ENCODE measurements around the gene PCDHB11.
"Not testable (repeated sequence)": the region's sequence is repeated elsewhere in the genome, so short reads cannot be mapped to it uniquely, and the experiment has no call there.

PCDHB11 gene

DNA sequence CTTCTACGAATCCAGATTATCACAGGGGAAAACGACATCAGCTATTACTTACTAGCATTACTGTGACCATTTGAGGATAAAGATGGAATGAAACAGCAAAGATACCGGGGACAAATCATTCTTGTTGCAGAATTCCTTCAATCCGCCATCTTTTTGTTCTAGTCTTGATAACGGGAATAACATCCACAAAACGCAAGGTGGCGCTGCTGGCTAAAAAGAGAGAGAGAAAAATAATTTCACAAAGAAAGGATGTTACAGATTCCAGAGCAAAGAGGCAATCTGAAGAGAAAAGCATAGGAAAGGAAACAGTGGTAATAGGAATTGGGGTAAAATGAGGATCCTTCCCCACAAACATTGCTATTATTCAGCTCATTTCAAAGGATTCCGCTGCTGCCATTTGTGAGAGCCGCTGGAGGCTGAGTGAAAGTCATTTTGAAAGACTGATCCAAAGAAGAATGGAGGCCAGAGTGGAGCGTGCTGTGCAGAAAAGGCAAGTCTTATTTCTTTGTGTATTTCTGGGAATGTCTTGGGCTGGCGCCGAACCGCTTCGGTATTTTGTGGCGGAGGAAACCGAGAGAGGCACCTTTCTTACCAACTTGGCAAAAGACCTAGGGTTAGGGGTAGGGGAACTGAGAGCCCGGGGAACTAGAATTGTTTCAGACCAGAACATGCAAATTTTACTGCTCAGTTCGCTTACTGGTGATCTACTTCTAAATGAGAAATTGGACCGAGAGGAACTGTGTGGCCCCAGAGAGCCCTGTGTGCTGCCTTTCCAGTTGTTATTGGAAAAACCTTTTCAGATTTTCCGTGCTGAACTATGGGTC, 26.8 kb upstream of the PCDHB11 start, which contains the start of gene PCDHB7:
Gene PCDHB7 (plus strand): TSS at position 264 of the 824 bp plus-strand sequence. CDS start 192 bp downstream, at position 456.
- no peaks in the 10 kb centered on the region for H3K27me3 ChIP-seq (ENCODE audit: control insufficient read depth, insufficient read depth, low read length, poor library complexity, severe bottlenecking)
- no peaks in the 10 kb centered on the region for H3K9me3 ChIP-seq (ENCODE audit: control insufficient read depth, low read length)
- H3K36me3 ChIP-seq (ENCODE audit: control insufficient read depth, insufficient read depth, low read length), result no peaks in the 10 kb centered on the region
- no peaks in the 10 kb centered on the region for H3K4me1 ChIP-seq (ENCODE audit: control insufficient read depth, insufficient read depth, low read length)
- H3K4me3 ChIP-seq (ENCODE audit: insufficient read depth, low read depth, low read length), result no peak within 1 kb of the TSS
- 81% methylated on average over 19 to 20 of the region's 20 CpGs for WGBS, 2 experiments
- no peak within 1 kb of the TSS for H3K27ac ChIP-seq (ENCODE audit: insufficient read depth, low read depth, low read length, poor library complexity, severe bottlenecking)

DNA sequence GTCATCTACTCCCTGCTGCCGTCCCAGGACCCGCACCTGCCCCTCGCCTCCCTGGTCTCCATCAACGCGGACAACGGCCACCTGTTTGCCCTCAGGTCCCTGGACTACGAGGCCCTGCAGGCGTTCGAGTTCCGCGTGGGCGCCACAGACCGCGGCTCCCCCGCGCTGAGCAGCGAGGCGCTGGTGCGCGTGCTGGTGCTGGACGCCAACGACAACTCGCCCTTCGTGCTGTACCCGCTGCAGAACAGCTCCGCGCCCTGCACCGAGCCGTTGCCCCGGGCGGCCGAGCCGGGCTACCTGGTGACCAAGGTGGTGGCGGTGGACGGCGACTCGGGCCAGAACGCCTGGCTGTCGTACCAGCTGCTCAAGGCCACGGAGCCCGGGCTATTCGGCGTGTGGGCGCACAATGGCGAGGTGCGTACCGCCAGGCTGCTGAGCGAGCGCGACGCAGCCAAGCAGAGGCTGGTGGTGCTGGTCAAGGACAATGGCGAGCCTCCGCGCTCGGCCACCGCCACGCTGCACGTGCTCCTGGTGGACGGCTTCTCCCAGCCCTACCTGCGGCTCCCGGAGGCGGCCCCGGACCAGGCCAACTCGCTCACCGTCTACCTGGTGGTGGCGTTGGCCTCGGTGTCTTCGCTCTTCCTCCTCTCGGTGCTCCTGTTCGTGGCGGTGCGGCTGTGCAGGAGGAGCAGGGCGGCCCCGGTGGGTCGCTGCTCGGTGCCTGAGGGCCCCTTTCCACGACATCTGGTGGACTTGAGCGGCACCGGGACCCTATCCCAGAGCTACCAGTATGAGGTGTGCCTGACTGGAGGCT, 24.9 kb upstream of the PCDHB11 start:
- not testable (repeated sequence) for H3K4me3 ChIP-seq (ENCODE audit: insufficient read depth, low read depth, low read length); H3K27ac ChIP-seq (ENCODE audit: insufficient read depth, low read depth, low read length, poor library complexity, severe bottlenecking); H3K4me1 ChIP-seq (ENCODE audit: control insufficient read depth, insufficient read depth, low read length); H3K9me3 ChIP-seq (ENCODE audit: control insufficient read depth, low read length); H3K36me3 ChIP-seq (ENCODE audit: control insufficient read depth, insufficient read depth, low read length); H3K27me3 ChIP-seq (ENCODE audit: control insufficient read depth, insufficient read depth, low read length, poor library complexity, severe bottlenecking)
- 95% methylated on average over 79 of the region's 79 CpGs for WGBS, 2 experiments

DNA sequence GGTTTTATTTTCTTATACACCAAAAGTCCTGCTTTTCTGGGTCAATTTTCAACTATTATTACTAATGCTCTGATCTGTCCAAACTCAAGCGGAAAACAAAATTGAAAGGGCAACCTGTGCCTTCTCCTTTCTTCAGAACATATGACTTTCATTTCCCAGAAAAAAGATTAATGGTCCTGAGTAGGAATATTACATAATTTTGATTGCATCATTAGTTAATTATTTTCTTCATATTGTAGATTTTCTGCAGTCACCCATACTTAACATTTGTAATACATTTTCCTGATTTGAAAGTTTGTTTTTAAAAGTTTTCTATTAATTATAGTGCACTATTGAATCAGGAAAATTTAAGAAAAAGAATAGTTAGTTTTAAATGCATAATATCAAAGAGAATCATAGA, 23.5 kb upstream of the PCDHB11 start:
- Histone ChIP-seq H3K9me3 (ENCODE audit: control insufficient read depth, low read length) (no peaks in the 10 kb centered on the region), H3K27me3 (ENCODE audit: control insufficient read depth, insufficient read depth, low read length, poor library complexity, severe bottlenecking) (no peaks in the 10 kb centered on the region), H3K36me3 (ENCODE audit: control insufficient read depth, insufficient read depth, low read length) (no peaks in the 10 kb centered on the region), H3K4me1 (ENCODE audit: control insufficient read depth, insufficient read depth, low read length) (no peaks in the 10 kb centered on the region), H3K27ac (ENCODE audit: insufficient read depth, low read depth, low read length, poor library complexity, severe bottlenecking) (no peak overlapping the region), H3K4me3 (ENCODE audit: insufficient read depth, low read depth, low read length) (no peak overlapping the region)
- 95 to 100% methylated on average over 1 of the region's 1 CpG for WGBS, 2 experiments

DNA sequence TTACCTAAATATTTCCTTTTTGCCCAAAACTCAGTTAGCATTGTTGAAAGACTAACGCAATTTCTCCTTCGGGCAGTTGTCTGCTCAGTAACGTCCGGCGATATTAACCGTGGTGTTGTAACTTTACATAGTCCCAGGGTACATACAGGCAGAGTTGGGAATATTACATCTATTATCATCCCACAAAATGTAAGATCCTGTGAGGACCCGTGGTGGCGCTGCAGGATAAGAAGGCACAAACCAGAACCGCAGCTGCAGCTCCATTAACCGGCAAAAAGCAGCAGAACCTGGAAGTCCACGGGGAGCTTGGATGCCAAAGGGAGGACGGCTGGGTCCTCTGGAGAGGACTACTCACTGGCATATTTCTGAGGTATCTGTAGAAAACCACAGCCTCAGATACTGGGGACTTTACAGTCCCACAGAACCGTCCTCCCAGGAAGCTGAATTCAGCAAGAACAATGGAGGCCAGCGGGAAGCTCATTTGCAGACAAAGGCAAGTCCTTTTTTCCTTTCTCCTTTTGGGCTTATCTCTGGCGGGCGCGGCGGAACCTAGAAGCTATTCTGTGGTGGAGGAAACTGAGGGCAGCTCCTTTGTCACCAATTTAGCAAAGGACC, 21.7 kb upstream of the PCDHB11 start, which contains the start of gene PCDHB8:
Gene PCDHB8 (plus strand): TSS at position 214 of the 615 bp plus-strand sequence. CDS start 245 bp downstream, at position 459.
- not testable (repeated sequence) for H3K4me3 ChIP-seq (ENCODE audit: insufficient read depth, low read depth, low read length)

DNA sequence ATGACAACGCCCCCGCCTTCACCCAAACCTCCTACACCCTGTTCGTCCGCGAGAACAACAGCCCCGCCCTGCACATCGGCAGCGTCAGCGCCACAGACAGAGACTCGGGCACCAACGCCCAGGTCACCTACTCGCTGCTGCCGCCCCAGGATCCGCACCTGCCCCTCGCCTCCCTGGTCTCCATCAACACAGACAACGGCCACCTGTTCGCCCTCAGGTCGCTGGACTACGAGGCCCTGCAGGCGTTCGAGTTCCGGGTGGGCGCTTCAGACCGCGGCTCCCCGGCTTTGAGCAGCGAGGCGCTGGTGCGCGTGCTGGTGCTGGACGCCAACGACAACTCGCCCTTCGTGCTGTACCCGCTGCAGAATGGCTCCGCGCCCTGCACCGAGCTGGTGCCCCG, 20.1 kb upstream of the PCDHB11 start:
- H3K4me1 ChIP-seq (ENCODE audit: control insufficient read depth, insufficient read depth, low read length); H3K27ac ChIP-seq (ENCODE audit: insufficient read depth, low read depth, low read length, poor library complexity, severe bottlenecking); H3K27me3 ChIP-seq (ENCODE audit: control insufficient read depth, insufficient read depth, low read length, poor library complexity, severe bottlenecking); H3K9me3 ChIP-seq (ENCODE audit: control insufficient read depth, low read length); H3K36me3 ChIP-seq (ENCODE audit: control insufficient read depth, insufficient read depth, low read length); H3K4me3 ChIP-seq (ENCODE audit: insufficient read depth, low read depth, low read length): not testable (repeated sequence)
- 94 to 96% methylated on average over 26 to 27 of the region's 39 CpGs for WGBS, 2 experiments

More for the DNA sequence above, 21.7 kb upstream of the PCDHB11 start, which contains the start of gene PCDHB8:
- not testable (repeated sequence) for H3K36me3 ChIP-seq (ENCODE audit: control insufficient read depth, insufficient read depth, low read length); H3K4me1 ChIP-seq (ENCODE audit: control insufficient read depth, insufficient read depth, low read length); H3K9me3 ChIP-seq (ENCODE audit: control insufficient read depth, low read length); H3K27me3 ChIP-seq (ENCODE audit: control insufficient read depth, insufficient read depth, low read length, poor library complexity, severe bottlenecking); H3K27ac ChIP-seq (ENCODE audit: insufficient read depth, low read depth, low read length, poor library complexity, severe bottlenecking)
- 84 to 86% methylated on average over 12 to 14 of the region's 18 CpGs for WGBS, 2 experiments

DNA sequence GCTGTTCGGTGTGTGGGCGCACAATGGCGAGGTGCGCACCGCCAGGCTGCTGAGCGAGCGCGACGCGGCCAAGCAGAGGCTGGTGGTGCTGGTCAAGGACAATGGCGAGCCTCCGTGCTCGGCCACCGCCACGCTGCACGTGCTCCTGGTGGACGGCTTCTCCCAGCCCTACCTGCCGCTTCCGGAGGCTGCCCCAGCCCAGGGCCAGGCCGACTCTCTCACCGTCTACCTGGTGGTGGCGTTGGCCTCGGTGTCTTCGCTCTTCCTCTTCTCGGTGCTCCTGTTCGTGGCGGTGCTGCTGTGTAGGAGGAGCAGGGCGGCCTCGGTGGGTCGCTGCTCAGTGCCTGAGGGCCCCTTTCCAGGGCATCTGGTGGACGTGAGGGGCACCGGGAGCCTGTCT, 19.6 kb upstream of the PCDHB11 start:
- WGBS, 2 experiments, result 93% methylated on average over 29 to 31 of the region's 32 CpGs
- not testable (repeated sequence) for H3K36me3 ChIP-seq (ENCODE audit: control insufficient read depth, insufficient read depth, low read length); H3K27me3 ChIP-seq (ENCODE audit: control insufficient read depth, insufficient read depth, low read length, poor library complexity, severe bottlenecking); H3K9me3 ChIP-seq (ENCODE audit: control insufficient read depth, low read length); H3K27ac ChIP-seq (ENCODE audit: insufficient read depth, low read depth, low read length, poor library complexity, severe bottlenecking); H3K4me3 ChIP-seq (ENCODE audit: insufficient read depth, low read depth, low read length); H3K4me1 ChIP-seq (ENCODE audit: control insufficient read depth, insufficient read depth, low read length)

DNA sequence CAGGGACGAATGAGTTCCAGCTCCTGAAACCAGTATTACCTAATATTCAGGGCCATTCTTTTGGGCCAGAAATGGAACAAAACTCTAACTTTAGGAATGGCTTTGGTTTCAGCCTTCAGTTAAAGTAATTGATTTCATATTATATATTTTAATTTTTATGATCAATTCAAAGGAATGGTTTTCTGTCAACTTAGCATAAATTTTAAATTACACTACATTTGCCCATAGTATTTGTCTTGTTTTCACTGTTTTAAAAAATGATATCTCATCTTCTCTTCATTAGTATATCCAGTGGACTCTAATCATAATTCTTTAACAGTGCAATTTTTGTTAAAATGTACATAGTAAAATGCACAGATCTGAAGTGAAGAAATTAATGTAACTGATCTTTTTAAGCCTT, 19.1 kb upstream of the PCDHB11 start:
- Histone ChIP-seq H3K36me3 (ENCODE audit: control insufficient read depth, insufficient read depth, low read length) (no peaks in the 10 kb centered on the region), H3K27me3 (ENCODE audit: control insufficient read depth, insufficient read depth, low read length, poor library complexity, severe bottlenecking) (no peaks in the 10 kb centered on the region), H3K9me3 (ENCODE audit: control insufficient read depth, low read length) (no peaks in the 10 kb centered on the region), H3K27ac (ENCODE audit: insufficient read depth, low read depth, low read length, poor library complexity, severe bottlenecking) (no peak overlapping the region), H3K4me1 (ENCODE audit: control insufficient read depth, insufficient read depth, low read length) (no peaks in the 10 kb centered on the region), H3K4me3 (ENCODE audit: insufficient read depth, low read depth, low read length) (no peak overlapping the region)
- WGBS, 2 experiments, result 74 to 84% methylated on average over 1 of the region's 1 CpG

DNA sequence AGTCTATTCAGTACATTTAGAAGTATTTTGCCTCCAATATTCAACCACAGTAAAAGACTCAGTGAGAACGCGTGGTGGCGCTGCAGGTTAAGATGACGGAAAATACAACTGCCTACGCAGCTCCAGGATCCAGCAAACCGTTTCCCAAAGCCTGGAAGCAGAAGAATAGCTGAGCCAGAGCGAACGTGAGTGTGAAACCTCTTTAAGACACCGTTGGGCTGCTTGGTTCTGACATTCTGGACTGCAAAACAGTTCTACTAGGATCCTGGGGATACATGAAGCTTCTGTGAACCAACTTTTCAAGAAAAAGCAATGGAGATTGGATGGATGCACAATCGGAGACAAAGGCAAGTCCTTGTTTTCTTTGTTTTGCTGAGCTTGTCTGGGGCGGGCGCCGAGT, 17.2 kb upstream of the PCDHB11 start, which contains the start of gene PCDHB16:
Gene PCDHB16 (plus strand): TSS at position 140 of the 400 bp plus-strand sequence. CDS start 173 bp downstream, at position 313.
- Histone ChIP-seq H3K27ac (ENCODE audit: insufficient read depth, low read depth, low read length, poor library complexity, severe bottlenecking) (no peak within 1 kb of the TSS), H3K4me1 (ENCODE audit: control insufficient read depth, insufficient read depth, low read length) (no peaks in the 10 kb centered on the region), H3K4me3 (ENCODE audit: insufficient read depth, low read depth, low read length) (peak within 1 kb of the TSS; percentile 14), H3K27me3 (ENCODE audit: control insufficient read depth, insufficient read depth, low read length, poor library complexity, severe bottlenecking) (no peaks in the 10 kb centered on the region), H3K9me3 (ENCODE audit: control insufficient read depth, low read length) (no peaks in the 10 kb centered on the region), H3K36me3 (ENCODE audit: control insufficient read depth, insufficient read depth, low read length) (no peaks in the 10 kb centered on the region)
- WGBS, 2 experiments, result 55 to 60% methylated on average over 13 of the region's 13 CpGs

DNA sequence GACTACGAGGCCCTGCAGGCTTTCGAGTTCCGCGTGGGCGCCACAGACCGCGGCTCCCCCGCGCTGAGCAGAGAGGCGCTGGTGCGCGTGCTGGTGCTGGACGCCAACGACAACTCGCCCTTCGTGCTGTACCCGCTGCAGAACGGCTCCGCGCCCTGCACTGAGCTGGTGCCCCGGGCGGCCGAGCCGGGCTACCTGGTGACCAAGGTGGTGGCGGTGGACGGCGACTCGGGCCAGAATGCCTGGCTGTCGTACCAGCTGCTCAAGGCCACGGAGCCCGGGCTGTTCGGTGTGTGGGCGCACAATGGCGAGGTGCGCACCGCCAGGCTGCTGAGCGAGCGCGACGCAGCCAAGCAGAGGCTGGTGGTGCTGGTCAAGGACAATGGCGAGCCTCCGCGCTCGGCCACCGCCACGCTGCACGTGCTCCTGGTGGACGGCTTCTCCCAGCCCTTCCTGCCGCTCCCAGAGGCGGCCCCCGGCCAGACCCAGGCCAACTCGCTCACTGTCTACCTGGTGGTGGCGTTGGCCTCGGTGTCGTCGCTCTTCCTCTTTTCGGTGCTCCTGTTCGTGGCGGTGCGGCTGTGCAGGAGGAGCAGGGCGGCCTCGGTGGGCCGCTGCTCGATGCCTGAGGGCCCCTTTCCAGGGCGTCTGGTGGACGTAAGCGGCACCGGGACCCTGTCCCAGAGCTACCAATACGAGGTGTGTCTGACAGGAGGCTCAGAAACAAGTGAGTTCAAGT, 15.1 kb upstream of the PCDHB11 start:
- 92 to 93% methylated on average over 47 to 56 of the region's 69 CpGs for WGBS, 2 experiments
- not testable (repeated sequence) for H3K27ac ChIP-seq (ENCODE audit: insufficient read depth, low read depth, low read length, poor library complexity, severe bottlenecking); H3K4me3 ChIP-seq (ENCODE audit: insufficient read depth, low read depth, low read length); H3K27me3 ChIP-seq (ENCODE audit: control insufficient read depth, insufficient read depth, low read length, poor library complexity, severe bottlenecking); H3K4me1 ChIP-seq (ENCODE audit: control insufficient read depth, insufficient read depth, low read length); H3K36me3 ChIP-seq (ENCODE audit: control insufficient read depth, insufficient read depth, low read length); H3K9me3 ChIP-seq (ENCODE audit: control insufficient read depth, low read length)
